Erythroblast (primary cell): ENCODE data around the gene OPCML.

Source experiments
- GATA1 ChIP-seq: IDR thresholded peaks from 2 replicates; pipeline ENCODE4 v1.6.1; 2011; ENCODE audit warnings: low read depth, mild to moderate bottlenecking, control low read depth, low read length, moderate library complexity
- POLR2A ChIP-seq: IDR thresholded peaks from 2 replicates; pipeline ENCODE4 v1.6.1; 2011; ENCODE audit warnings: mild to moderate bottlenecking, low read length

DNA sequence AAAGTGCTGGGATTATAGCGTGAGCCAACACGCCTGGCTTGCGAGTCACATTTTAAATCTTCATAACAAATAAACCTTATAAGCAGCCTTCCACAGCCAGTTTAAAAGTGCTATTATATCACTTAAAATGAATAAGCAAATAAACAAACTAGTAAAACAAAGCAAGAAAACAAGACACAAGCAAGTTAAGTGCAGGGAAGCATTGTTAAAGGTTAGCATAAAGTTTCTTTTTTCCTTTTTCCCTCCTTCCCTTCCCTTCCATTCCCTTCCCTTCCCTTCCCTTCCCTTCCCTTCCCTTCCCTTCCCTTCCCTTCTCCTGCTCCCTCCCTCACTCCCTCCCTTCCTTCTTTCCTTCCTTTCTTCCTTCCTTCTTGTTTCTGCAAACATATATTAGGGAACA, 278.7 kb downstream of the OPCML start:
- TF ChIP-seq POLR2A = no peak
- no peak for TF ChIP-seq GATA1
